ENCODE results near the gene WDR45B.

GRCh38 chr17:82648742-82649331, 593 bp upstream of the WDR45B start:
- TF ChIP-seq POLR2AphosphoS5 (IDR thresholded peaks at IDR 0.05) = no peak
- TF ChIP-seq POLR2A (IDR thresholded peaks at IDR 0.05) = no peak
- TF ChIP-seq CTCF (IDR thresholded peaks at IDR 0.05) = no peak

Data from breast epithelium (tissue), 3 donors.